ENCODE measurements around the gene ADPRH. TPM values are rescaled to one million over a fixed set of nuclear protein-coding genes. Genes with fewer than 3 reads are reported as not detected.

The ADPRH gene
- 3.8 and 4.6 TPM in 2 replicates for total RNA-seq

GRCh38 chr3:119579366-119580066 is at the start of gene ADPRH:
Gene ADPRH (plus strand): TSS chr3:119579492. CDS start chr3:119582170, 2,678 bp downstream.
- Mint-ChIP-seq H3K27ac (peak within 1 kb of the TSS; percentile 95), H3K27me3 (ENCODE audit: insufficient read depth) (peaks cover 6% of the 10 kb centered on the region), H3K4me3 (peak within 1 kb of the TSS; percentile 90), H3K4me1 (ENCODE audit: low read depth) (peaks cover 37% of the 10 kb centered on the region), H3K9me3 (no peaks in the 10 kb centered on the region), H3K36me3 (ENCODE audit: low read depth) (no peaks in the 10 kb centered on the region)
- DNase-seq (ENCODE audit: low spot score), result peak; percentile 47
- intact Hi-C loops (cut with micrococcal nuclease), result loop anchor here (1.0 to 5.0 kb wide), 5 partner anchors 19 to 98 kb away; partner anchors contain the start of genes CD80, COX17 and TIMMDC1

GRCh38 chr3:119529883-119530282 is 49.4 kb upstream of the ADPRH start:
- Mint-ChIP-seq H3K27me3 (ENCODE audit: insufficient read depth) (no peaks in the 10 kb centered on the region), H3K9me3 (no peaks in the 10 kb centered on the region), H3K36me3 (ENCODE audit: low read depth) (peaks cover 50% of the 10 kb centered on the region), H3K4me3 (no peak overlapping the region), H3K27ac (no peak overlapping the region), H3K4me1 (ENCODE audit: low read depth) (no peaks in the 10 kb centered on the region)
- DNase-seq (ENCODE audit: low spot score), result no peak
- intact Hi-C loops (cut with micrococcal nuclease), result no loop called here

- no peaks in the 10 kb centered on the region for H3K4me1 Mint-ChIP-seq (ENCODE audit: low read depth)
- H3K27me3 Mint-ChIP-seq (ENCODE audit: insufficient read depth), result no peaks in the 10 kb centered on the region
- H3K27ac Mint-ChIP-seq, result peak overlapping the region; percentile 63
- H3K36me3 Mint-ChIP-seq (ENCODE audit: low read depth), result peaks cover 49% of the 10 kb centered on the region
- H3K4me3 Mint-ChIP-seq, result no peak overlapping the region
- H3K9me3 Mint-ChIP-seq, result no peaks in the 10 kb centered on the region
- intact Hi-C loops (cut with micrococcal nuclease), result no loop called here
- no peak for DNase-seq (ENCODE audit: low spot score)
Measured at GRCh38 chr3:119530456-119530855, 48.8 kb upstream of the ADPRH start.

GRCh38 chr3:119531151-119531550 is 48.1 kb upstream of the ADPRH start:
- Mint-ChIP-seq H3K9me3 (no peaks in the 10 kb centered on the region), H3K27ac (no peak overlapping the region), H3K4me3 (no peak overlapping the region), H3K36me3 (ENCODE audit: low read depth) (peaks cover 44% of the 10 kb centered on the region), H3K4me1 (ENCODE audit: low read depth) (no peaks in the 10 kb centered on the region), H3K27me3 (ENCODE audit: insufficient read depth) (no peaks in the 10 kb centered on the region)
- DNase-seq (ENCODE audit: low spot score), result no peak
- intact Hi-C loops (cut with micrococcal nuclease), result no loop called here

- Mint-ChIP-seq H3K27ac (no peak overlapping the region), H3K4me3 (no peak overlapping the region), H3K27me3 (ENCODE audit: insufficient read depth) (no peaks in the 10 kb centered on the region), H3K36me3 (ENCODE audit: low read depth) (peaks cover 29% of the 10 kb centered on the region), H3K4me1 (ENCODE audit: low read depth) (no peaks in the 10 kb centered on the region), H3K9me3 (no peaks in the 10 kb centered on the region)
- intact Hi-C loops (cut with micrococcal nuclease), result no loop called here
- DNase-seq (ENCODE audit: low spot score), result no peak
Measured at GRCh38 chr3:119534296-119534695, 45.0 kb upstream of the ADPRH start.

DNA sequence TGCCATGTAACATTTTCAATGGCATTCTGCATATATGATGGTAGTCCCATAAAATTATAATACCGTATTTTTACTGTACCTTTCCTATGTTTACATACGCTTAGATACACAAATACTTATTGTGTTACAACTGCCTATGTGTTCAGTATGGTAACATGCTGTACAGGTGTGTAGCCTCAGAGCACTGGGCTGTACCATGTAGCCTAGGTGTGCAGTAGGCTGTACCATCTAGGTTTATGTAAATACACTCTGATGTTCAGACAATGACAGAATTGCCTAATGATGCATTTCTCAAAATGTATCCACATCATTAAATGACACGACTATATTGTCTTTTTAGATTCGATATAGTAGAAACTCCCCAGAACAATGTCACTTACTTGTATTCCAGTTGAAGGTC is 42.5 kb upstream of the ADPRH start:
- no peak overlapping the region for H3K4me3 Mint-ChIP-seq
- no peaks in the 10 kb centered on the region for H3K27me3 Mint-ChIP-seq (ENCODE audit: insufficient read depth)
- H3K27ac Mint-ChIP-seq, result no peak overlapping the region
- DNase-seq (ENCODE audit: low spot score), result no peak
- peaks cover 12% of the 10 kb centered on the region for H3K36me3 Mint-ChIP-seq (ENCODE audit: low read depth)
- intact Hi-C loops (cut with micrococcal nuclease), result no loop called here
- H3K9me3 Mint-ChIP-seq, result no peaks in the 10 kb centered on the region
- H3K4me1 Mint-ChIP-seq (ENCODE audit: low read depth), result peaks cover 4% of the 10 kb centered on the region

DNA sequence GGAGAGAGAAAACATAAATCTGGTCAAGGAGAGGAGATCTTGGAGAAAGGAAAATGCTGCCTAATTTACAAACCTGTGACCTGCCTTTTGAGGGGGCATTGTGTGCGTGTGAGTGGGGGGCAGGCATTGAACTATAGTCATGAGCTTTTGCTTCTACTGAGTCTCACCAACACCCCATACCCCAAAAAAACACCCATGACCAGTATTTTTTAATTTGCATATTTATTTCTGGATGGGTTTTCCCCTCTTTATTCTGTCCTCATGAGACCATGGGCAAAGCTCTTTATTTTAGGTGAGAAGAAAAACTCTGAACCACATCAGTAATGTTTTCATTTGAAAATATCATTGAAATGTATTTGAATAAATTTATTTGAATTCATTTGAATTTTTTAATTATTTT is 40.5 kb upstream of the ADPRH start:
- Mint-ChIP-seq H3K9me3 (no peaks in the 10 kb centered on the region), H3K4me1 (ENCODE audit: low read depth) (peaks cover 7% of the 10 kb centered on the region)

GRCh38 chr3:119541547-119541946 is 37.7 kb upstream of the ADPRH start:
- no peak for DNase-seq (ENCODE audit: low spot score)
- Mint-ChIP-seq H3K9me3 (no peaks in the 10 kb centered on the region), H3K36me3 (ENCODE audit: low read depth) (peaks cover 20% of the 10 kb centered on the region), H3K27ac (no peak overlapping the region), H3K27me3 (ENCODE audit: insufficient read depth) (no peaks in the 10 kb centered on the region), H3K4me3 (no peak overlapping the region), H3K4me1 (ENCODE audit: low read depth) (peaks cover 7% of the 10 kb centered on the region)
- intact Hi-C loops (cut with micrococcal nuclease), result no loop called here

More for the DNA sequence above, 40.5 kb upstream of the ADPRH start:
- Mint-ChIP-seq H3K4me3 (no peak overlapping the region), H3K27me3 (ENCODE audit: insufficient read depth) (no peaks in the 10 kb centered on the region), H3K27ac (no peak overlapping the region), H3K36me3 (ENCODE audit: low read depth) (peaks cover 11% of the 10 kb centered on the region)
- intact Hi-C loops (cut with micrococcal nuclease), result no loop called here
- no peak for DNase-seq (ENCODE audit: low spot score)

GRCh38 chr3:119542168-119542767 is 37.0 kb upstream of the ADPRH start:
- Mint-ChIP-seq H3K27ac (no peak overlapping the region), H3K27me3 (ENCODE audit: insufficient read depth) (no peaks in the 10 kb centered on the region), H3K4me3 (no peak overlapping the region), H3K36me3 (ENCODE audit: low read depth) (peaks cover 20% of the 10 kb centered on the region), H3K4me1 (ENCODE audit: low read depth) (peaks cover 7% of the 10 kb centered on the region), H3K9me3 (no peaks in the 10 kb centered on the region)
- no peak for DNase-seq (ENCODE audit: low spot score)
- intact Hi-C loops (cut with micrococcal nuclease), result no loop called here

- H3K27ac Mint-ChIP-seq, result no peak overlapping the region
- H3K27me3 Mint-ChIP-seq (ENCODE audit: insufficient read depth), result no peaks in the 10 kb centered on the region
- peaks cover 7% of the 10 kb centered on the region for H3K4me1 Mint-ChIP-seq (ENCODE audit: low read depth)
- no peak for DNase-seq (ENCODE audit: low spot score)
- H3K9me3 Mint-ChIP-seq, result no peaks in the 10 kb centered on the region
- intact Hi-C loops (cut with micrococcal nuclease), result no loop called here
- no peak overlapping the region for H3K4me3 Mint-ChIP-seq
- peaks cover 20% of the 10 kb centered on the region for H3K36me3 Mint-ChIP-seq (ENCODE audit: low read depth)
Measured at GRCh38 chr3:119543147-119543546, 36.1 kb upstream of the ADPRH start.

DNA sequence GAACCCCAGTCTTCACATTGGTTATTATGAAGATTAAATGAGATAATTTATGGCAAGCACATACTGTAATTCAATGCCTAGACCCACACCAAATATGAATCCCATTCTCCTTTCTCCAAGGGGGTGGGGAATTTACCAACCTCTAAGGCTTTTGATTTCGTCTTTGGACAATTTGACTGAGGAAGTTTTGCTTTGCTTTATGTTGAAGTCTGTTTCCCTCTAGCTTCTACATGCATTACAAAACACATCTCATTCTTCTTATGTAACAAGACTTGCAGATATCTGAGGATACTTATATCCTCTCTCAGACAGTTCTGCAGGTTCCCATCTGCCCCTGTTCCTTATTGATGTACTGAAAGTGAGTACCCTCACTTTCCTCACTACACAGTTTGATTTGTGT is 32.1 kb upstream of the ADPRH start:
- Mint-ChIP-seq H3K36me3 (ENCODE audit: low read depth) (peaks cover 25% of the 10 kb centered on the region), H3K4me1 (ENCODE audit: low read depth) (no peaks in the 10 kb centered on the region), H3K27ac (no peak overlapping the region), H3K9me3 (no peaks in the 10 kb centered on the region), H3K4me3 (no peak overlapping the region), H3K27me3 (ENCODE audit: insufficient read depth) (no peaks in the 10 kb centered on the region)
- intact Hi-C loops (cut with micrococcal nuclease), result no loop called here
- DNase-seq (ENCODE audit: low spot score), result no peak

DNA sequence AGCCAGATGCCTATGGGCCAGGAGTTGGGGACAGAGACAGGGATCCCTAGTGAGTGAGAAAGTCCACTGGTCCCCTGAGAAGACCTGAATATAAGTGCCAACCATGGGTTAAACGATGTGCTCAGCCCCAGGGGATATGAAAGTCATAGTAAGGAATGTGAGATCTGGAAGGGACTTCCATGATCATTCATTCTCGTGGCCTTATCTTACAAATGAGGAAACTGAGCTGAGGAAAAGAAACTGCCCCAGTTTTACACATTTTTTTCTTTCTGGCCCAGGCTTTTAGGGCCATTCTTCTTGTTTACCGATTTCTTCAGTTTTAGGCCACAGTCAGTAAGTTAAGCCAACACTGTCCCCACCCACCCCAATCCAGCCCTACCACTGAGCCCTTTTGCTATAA is 31.0 kb upstream of the ADPRH start:
- no peak for DNase-seq (ENCODE audit: low spot score)
- Mint-ChIP-seq H3K4me1 (ENCODE audit: low read depth) (no peaks in the 10 kb centered on the region), H3K4me3 (no peak overlapping the region), H3K27me3 (ENCODE audit: insufficient read depth) (no peaks in the 10 kb centered on the region), H3K9me3 (no peaks in the 10 kb centered on the region), H3K27ac (no peak overlapping the region), H3K36me3 (ENCODE audit: low read depth) (peaks cover 22% of the 10 kb centered on the region)
- intact Hi-C loops (cut with micrococcal nuclease), result no loop called here

DNA sequence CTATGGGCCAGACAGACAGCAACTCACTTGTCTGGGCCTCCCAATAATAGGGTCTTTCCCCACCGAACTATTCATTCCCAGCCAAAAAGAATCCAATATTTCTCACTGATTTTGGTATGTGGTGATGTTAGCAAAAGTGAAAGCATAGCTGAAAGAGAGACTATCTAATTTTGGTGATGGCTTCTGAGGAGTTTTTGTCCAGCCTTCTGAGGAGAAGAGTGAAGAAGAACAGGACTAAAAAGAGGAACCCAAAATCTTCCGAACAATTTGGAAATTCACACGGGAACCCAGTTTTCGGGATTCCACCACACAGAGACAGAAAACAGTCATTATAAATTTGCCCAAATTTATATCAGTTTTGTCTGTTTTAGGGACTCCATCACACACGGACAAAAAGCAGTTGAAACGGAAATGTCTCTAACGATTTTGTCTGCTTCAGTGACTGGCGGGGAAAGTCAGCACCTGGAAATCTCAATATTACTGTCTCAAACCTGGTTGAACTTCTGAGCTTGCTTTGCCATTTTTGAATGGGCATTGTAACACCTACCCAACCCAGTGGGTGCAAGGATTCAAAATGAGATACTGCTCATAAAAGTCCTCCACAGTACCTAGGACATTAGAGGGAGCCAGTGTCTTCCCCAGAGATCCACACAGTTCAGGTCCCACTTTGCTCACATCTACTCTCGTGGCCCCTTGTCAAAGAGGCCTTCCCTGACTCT is 28.9 kb upstream of the ADPRH start:
- peaks cover 16% of the 10 kb centered on the region for H3K36me3 Mint-ChIP-seq (ENCODE audit: low read depth)
- intact Hi-C loops (cut with micrococcal nuclease), result no loop called here
- H3K4me1 Mint-ChIP-seq (ENCODE audit: low read depth), result peaks cover 10% of the 10 kb centered on the region
- H3K27me3 Mint-ChIP-seq (ENCODE audit: insufficient read depth), result no peaks in the 10 kb centered on the region
- no peak overlapping the region for H3K27ac Mint-ChIP-seq
- DNase-seq (ENCODE audit: low spot score), result no peak
- H3K9me3 Mint-ChIP-seq, result no peaks in the 10 kb centered on the region
- no peak overlapping the region for H3K4me3 Mint-ChIP-seq
